COLO829 (cell line): ENCODE measurements around the gene SULT4A1.

Experiments used
- DNase-seq: peaks from one replicate; pipeline ENCODE4 v3.0.0; 2012; ENCODE audit warnings: low spot score

Gene SULT4A1

DNA sequence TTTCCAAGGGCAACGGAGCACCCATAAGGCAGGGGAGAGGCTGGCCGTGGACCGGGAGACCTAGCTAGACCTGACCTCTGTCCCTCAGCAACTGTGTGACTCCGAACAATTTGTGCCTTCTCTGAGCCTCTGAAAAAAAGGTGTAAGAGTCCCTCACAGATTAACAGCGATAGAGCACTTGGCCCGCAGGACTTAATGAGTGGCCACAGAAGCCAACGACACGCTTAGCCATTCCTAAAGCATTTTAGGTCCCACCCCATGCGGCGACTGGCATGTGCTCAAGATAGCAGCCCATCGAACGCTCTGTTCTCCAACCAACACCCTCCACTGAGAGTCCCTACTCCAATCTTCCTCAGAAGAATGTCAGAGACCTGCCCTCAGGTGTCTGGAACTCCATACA is 1.5 kb downstream of the SULT4A1 start:
- DNase-seq: no peak

DNA sequence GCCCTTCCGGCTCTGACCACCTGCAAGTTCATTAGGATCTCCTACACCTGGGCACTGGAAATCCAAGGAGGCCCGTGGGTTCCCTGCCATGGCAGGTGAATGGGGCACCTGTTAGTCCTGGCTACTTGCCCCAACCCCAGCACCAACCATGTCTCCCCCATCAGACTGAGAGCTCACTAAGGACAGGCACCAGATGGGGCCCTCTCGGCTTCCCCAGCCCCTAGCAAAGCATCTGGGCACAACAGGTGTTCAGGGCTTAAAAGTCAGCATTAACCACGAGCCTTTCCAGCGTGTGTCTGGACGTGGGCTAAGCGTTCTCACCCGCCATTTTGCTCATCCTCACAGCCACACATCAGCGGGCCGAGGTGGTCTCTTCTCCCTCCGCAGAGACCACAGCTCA is 2.2 kb downstream of the SULT4A1 start:
- no peak for DNase-seq

DNA sequence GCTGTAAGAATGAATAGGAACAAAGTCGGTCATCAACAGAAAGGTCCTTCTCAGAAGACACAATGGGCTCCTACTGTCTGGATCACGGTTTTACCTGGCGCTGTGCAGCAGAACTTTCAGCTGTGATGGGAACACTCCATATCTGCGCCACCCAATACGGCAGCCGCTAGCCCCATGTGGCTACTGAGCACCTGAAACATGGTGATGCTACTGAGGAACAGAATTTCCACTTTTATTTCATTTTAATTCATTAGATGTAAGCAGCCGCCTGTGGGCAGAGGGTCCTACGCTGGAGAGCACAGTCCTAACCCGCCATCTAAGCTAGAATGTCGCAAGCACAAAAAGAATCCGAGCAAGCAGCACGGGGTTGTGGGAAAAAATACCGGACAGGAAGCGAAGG is 2.7 kb downstream of the SULT4A1 start:
- DNase-seq: no peak

DNA sequence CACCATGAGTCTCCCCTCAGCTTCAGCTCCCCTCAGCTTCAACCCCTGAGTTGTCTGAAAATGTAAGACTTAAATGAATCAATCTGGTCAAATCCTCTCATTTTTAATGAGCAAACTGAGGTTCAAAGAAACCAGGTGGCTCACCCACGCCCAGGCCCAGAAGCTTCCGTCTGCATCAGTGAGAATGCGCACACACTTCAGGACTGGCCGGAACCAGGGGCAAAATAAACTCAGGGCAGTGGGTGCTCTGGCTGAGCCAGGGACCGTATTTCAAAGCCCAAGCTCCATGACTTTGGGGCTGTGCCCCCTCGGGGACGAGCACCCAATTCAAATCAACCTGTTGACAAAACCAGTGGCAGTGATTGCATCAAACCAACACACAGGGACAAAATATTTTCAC is 3.1 kb downstream of the SULT4A1 start:
- DNase-seq: no peak

DNA sequence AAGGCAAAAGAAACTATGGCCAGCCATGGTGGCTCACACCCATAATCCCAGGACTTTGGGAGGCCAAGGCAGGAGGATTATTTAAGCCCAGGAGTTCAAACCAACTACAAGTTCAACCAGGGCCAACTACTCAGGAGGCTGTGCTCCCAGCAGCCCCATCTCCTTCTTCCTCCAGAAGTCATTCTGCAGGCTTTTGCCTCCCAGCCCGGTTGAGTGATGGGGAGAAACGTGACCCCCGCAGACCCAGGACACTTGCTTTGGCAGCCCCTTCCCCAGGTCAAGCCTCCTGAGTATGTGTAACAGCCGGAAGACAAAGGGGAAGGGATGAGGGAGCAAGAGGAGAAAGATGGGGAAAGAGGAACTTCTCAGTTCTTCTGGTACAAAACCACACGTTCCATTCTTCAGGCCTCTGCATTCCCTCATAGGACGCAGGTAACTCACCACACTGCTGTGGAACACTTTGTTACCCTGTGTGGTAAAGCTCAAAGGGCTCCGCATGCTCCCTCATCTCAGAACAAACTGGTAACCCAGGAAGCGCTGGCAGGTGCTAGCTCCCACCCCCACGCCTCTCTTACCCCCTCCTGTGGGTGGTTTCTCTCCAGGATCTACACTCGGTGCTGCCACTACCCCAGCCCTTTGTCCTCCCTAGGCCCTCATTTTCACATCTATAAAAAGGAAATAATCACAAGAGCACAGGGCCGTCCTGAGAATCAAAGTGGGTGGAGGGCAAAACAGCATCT is 4.0 kb downstream of the SULT4A1 start:
- DNase-seq: no peak

DNA sequence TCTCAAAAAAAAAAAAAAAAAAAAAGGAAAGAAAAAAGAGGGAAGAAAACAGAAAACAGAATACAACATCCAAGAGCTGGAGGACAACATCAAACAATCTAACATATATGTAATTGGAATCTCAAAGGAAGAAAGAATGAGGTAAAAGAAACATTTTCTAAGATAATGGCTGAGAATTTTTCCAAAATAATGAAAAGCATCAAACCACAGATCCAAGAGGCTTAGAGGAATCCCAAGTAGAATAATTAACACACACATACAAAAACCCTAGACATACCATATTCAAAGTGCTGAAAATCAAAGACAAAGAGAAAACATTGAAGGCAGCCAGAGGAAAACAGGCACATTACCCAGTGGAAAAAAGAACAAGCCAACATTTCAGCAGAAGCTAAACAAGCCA is 4.9 kb downstream of the SULT4A1 start:
- DNase-seq: no peak

DNA sequence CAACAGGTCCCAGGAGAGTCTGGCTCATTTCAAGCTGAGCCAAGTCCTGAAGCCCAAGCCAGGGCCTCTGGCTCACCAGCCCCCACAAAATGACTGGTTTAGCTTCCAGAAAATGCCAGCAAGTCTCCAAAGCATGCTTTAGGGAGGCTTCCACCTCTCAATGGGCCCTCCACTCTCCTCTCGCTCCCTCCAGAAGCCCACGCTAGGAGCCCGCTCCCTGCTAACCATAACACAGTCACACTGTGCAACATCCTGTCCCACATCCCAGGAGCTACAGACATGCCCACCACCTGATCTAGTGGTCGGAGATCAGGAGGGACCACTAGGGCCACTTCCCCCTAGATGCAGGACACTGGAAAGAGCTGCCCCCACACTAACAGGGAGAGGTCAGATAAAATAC is 6.9 kb downstream of the SULT4A1 start:
- DNase-seq: no peak

DNA sequence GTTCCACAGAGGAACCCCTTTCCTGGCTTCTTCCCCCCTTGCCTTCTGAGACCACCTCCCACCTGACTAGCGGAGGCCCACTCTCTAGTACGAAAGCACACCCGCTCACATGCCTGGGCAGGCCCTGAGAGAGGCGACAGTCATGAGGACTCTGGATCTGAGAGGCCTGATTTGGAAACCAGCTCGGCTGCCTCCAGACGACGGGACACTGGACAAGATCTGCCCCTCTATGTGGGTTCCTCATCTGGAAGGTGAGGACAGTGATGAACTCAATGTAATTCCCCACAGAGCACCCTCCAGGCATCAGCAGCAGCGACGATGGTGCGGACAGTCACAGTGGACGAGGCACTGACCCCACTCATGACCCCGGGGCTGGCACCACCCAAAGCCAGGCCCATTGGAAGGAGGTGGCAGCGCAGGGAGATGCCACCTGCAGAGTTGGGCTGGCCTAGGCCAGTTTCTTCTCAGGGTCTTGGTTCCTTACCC is 7.5 kb downstream of the SULT4A1 start:
- no peak for DNase-seq

DNA sequence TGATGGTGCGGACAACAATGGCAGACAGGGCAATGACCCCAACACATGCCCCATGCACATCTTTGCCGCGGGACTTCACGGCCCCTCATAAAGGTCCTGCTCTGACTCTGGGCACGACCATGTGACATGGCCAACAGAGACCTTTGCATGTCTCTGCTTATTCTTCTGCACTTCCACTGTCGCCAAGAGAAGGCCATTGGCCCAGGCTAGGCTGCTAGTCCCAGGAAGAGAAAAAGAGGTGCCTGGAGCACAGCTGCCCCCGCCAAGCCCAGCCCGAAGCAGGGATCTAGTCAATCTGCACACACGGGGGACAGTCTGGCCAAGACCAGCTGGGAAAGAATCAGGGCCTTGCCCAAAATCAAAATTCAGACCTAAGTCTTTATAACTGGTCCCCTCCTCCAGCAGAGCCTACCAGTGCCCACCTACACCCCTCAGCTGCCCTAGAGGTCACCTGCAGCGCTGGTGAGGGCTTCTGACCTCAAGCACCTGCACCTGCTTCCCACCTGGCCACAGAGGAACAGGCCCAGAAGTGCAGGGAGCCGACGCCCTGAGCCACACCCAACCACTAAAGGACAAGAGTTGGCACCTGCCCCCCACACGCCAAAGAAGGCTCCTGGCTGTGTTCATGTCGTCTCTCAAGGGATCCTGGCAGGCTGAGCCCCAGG is 8.1 kb downstream of the SULT4A1 start:
- DNase-seq: no peak

DNA sequence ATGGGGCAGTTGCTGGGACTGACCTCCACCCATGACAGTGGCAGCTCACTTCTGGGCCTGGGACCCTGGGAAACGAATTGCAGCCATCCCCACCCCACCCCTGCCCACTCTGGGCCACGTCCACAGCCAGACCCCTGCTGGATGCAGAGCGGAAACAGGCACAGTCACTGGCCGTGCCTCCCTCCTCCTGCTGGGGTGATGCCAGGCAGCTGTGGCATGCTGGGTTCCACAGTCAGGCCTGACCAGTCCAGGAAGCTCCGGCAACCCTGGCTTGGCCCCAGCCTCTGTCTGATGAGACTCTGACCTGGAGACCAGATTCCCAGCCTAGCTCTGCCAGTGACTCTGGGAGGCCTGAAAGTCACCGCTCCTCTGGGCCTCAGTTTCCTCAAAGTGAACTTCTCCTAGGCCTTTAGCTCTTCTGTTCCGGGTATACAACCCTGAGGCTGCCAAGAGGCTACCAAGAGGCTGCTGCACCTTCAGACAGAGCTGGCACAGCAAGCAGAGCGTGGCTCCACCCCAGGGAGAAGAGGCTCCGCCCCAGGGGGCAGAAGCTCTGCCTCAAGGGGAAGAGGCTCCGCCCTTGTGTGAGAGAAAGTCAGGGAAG is 8.9 kb downstream of the SULT4A1 start:
- no peak for DNase-seq

DNA sequence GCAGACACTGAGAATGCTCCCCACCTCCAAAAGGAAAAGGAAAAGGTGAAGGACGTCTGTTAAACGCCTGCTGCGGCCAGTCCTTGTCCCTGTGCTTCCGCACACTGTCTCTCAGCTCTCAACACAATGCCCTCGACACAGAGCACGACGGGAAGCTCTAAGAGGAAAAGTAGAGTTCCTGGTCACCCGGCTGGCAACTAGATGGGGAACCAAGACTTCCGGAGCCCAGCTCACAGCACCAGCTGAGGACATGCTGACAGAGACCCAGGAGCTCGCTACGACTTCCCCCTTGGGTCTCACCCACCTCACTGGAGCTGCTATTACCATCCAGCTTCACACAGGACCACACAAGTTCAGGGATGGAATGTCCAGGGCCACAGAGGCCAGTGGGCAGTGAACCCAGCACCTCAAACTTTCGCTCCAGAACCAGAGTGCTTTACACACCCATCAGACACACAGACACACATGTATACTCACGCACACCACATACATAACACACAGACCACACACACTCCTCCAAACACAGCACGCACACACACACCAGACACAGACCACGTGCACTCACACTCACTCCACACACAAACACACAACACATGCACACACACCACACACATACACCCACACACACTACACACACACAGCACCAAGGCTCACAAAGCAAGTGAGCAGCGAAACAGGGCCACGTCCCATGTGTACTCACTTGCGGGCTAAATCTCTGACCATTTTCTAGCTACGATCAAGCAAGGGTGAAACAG is 9.6 kb downstream of the SULT4A1 start:
- DNase-seq: no peak

DNA sequence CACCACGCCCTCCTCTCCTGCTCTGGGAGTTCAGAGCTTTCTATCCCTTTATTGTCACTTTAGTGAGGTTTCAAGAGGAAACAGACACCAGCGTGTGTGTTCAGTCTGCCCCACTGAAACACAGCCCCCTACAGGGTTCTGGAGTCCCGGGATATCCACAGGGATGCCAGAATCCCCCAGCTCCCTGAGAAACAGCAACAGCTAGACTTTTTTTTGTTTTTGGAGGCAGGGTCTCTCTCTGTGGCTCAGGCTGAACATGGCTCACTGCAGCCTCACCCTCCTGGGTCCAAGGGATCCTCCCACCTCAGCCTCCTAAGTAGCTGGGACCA is 10.4 kb downstream of the SULT4A1 start:
- no peak for DNase-seq

DNA sequence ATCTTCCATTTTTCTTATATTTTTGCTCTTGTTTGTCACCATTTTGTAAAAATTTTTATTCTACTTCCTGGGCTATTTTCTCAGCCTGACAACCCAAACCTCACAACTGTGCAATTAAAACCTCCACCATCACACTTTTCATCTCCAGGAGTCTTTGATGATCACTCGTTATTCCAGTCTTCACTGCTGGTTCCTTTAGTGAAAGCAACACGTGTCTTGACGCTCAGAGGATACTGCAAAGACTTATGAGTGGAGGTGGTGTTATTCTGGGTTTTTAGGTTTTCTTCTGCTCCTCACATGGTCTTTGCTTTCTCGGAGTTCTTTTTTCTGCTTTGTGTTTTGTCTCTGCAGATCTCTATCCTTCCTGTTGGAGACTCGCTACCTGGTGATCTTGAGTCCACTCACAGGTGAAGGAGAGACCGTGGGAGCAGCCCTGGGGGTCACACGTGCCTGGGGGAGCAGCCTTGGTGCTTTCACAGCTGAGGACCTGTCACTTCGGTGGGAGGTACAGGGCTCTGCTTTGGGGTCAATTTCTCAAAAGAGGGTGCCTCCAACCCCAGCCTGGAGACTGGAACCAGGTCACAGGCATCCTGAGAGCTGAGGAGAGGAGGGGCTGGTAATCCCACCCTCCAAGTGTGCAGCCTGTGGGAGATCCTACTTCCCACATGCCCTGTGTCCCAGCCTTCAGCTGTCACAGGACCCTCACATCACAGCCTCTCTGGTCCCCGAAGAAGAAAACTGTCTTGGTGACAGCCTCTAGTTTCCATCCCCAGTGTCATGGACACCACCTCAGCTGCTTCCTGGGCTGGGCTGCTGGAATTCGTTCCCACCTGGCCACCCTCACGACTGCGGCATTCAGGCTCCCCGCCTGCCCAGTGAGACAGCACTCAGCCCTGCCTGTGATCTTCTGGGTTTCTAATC is 11.0 kb downstream of the SULT4A1 start:
- DNase-seq: no peak

DNA sequence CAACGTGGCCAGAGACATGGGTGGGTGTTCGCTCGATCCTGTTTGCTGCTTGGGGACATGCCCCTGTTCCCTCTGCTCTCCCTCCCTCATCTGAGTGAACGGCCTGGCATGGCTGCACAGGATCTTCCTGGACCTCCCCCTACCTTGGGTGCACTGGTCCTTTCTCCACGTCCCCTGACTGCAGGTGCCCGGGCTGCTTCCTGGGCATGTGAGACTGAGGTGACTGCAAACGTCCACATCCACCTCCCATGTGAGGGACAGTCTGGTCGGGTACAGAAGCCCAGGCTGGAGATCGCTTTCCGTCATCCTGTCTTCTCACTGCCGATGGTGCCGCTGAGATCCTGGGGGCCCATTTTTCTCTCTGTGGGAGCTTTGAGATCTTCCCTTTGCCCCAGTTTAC is 11.8 kb downstream of the SULT4A1 start:
- no peak for DNase-seq

DNA sequence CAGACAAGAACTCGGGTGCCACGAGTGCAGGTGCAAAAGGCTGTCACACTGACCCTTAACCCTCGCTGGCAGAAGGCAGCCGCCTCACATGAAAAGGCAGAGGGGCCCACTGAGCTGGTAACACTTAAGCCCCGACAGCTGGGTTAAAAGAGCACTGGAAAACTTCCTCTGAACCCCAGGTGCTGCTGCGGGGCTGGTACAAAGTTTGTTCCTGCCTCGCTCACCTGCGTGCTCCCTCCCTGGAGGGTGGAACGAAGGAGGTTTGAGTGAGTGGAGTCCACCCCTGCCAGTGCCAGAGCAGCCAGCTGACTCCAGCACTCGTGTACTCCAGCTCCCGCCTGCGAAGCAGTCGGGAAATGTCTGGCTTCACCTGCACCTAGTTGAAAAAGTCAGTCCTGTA is 12.6 kb downstream of the SULT4A1 start:
- no peak for DNase-seq

DNA sequence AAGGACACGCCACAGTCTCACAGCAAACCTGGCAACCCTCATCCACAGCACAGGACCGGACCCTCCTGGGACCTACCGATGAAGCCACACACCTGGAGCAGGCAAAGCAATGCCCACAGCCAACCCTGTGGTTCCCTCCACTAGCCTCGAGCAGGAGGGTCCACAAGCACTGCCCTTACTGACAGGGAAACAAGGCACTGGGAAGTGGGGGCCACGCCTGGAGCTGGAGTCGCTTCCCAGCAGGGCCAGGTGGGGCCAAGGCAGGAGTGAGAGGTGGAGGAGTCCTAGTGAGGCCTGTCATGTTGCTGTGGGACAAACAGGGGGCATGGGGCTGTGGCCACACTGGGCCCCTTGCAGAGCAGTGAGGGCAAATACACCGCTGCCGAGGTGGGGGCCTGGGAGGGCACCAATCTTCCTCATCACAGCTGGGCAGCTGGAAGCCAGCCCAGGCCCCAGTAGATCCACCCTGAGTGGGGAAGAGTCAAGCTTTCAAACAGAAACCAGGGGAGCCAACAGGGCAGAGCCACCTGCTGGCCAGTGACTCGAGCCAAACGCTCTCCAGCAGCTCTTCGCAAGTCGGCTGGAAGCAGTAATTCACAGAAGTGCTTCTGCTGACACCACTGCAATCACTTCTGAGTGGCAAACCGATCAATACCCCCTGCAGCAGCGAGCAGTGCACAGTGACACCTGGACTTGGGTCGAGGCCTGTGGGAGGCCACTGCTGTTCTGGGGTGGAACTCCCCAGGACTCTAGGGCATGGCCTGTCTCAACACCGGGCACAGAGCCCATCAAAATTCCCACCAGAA is 13.7 kb downstream of the SULT4A1 start:
- no peak for DNase-seq

DNA sequence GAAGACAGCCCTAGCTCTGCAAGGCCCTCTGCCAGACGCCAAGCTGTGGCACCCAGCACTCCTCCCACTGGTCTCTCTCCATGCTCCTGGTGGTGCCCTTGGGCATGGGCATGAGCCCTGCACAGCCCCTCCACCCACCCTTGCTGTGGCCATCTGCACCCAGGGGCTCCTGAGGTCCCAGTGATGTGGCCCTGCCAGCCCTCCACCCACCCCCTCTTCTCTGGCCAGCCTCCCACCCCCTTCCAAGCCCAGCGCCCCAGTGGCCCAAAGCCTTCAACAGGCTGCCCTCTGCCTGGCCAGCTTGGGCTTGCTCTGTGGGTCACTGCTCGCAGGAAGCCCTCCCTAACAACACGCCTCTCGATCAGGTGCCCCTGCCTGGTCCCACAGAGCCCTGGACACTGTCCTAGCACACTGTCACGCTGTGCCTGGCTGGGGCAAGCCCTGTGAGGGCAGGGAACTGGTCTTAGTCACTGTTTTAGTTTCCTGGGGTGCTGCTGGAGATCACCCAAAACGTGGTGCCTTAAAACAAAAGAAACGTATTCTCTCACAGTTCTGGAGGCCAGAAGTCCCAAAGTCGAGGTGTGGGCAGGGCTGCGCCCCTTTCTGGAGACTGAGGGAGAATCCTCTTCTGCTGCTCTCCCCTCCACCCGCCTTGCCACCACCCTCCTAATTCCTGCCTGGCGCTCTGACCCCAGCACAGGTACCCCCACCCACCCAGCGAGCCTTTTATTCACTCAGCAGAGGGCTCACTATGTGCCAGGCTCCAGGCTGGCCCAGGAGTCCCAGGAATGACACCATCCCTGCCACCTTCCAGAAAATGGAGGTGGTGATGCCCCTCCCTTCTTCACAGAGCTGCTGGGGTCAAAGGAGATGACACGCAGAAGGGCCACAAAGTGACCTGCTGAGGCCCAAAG is 14.7 kb downstream of the SULT4A1 start:
- DNase-seq: no peak

DNA sequence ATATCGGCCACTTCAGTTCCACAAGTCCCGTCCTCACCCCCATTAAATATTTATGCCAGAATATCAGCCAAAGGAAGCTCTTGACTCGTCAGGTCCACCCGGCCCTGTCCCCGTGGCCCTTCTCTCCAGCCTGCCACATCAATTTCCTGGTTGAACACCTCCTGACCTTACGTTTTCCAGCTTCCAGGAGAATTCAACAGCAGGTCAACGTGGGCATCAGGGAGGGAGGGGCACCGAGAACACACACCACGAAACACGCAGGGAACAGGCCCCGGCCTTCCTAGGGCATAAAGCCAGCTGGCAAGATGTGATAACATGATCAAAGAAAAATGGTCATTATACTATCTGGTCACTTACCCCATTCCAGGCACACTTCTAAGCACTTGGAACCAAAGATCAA is 15.3 kb downstream of the SULT4A1 start:
- no peak for DNase-seq

DNA sequence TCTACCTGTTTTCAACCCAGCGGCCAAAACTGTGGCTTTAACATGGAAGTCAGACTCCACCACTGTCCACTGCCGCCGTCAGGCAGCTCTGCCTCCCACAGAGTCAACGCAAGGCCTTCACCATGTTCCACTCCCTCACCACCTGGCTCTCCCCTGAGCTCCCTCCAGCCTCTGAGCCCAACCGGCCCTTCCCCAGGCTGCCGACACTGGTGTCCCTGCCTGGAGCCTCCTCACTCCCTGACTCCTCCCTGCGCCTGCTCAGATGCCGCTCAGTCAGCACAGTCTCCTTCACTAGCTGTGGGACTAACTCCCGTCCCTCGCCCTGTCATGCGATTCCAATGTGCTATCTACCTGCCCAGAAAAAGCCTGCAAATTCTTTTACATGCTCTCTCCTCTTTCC is 16.3 kb downstream of the SULT4A1 start:
- DNase-seq: no peak
